HEK293 (cell line): ENCODE results near the gene NELL1.

ENCODE experiments used
- PBX3 ChIP-seq: sonication (generic); formaldehyde crosslinking; IDR thresholded peaks from 2 replicates; pipeline ENCODE4 v1.8.1; 2022; ENCODE audit warnings: mild to moderate bottlenecking, moderate library complexity, missing genetic modification reagents
- TRIM28 ChIP-seq: IDR thresholded peaks from 2 replicates; pipeline ENCODE4 v1.6.1; 2011; ENCODE audit warnings: low read length, control low read depth, borderline replicate concordance
- ZNF211 ChIP-seq: fragments of 450-650 bp; formaldehyde crosslinking; IDR thresholded peaks from 2 replicates; pipeline ENCODE4 v1.5.1; 2016; ENCODE audit warnings: low read depth, missing biosample characterization, missing genetic modification characterization
- TF ChIP-seq, protein P1 (sequence below): fragments of 450-650 bp; formaldehyde crosslinking; IDR thresholded peaks from 2 replicates; pipeline ENCODE4 v1.5.1; 2016; ENCODE audit warnings: missing biosample characterization, missing genetic modification characterization
- TF ChIP-seq, protein P2 (sequence below): fragments of 450-650 bp; formaldehyde crosslinking; IDR thresholded peaks from 2 replicates; pipeline ENCODE4 v1.5.1; 2016; ENCODE audit warnings: missing biosample characterization, missing genetic modification characterization

DNA sequence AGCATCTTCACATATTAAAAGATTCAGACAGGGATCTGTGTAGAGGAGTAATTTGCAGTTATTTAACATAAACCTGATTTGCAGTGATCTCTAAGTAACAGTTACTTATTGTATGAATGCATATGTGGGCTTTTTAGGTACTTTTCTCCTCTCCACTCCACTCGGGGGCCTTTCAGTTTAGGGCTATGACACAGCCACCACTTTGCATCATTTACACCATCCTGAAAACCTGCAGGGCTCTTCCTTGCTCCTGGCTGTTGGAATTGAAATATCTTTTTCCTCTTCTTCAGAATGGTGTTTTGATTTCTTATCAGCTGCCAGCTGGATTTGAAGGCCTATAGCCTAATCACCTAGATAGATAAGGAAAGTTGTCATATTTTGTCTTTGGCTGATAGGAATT, 580.8 kb downstream of the NELL1 start:
- TF ChIP-seq, protein P1, sequence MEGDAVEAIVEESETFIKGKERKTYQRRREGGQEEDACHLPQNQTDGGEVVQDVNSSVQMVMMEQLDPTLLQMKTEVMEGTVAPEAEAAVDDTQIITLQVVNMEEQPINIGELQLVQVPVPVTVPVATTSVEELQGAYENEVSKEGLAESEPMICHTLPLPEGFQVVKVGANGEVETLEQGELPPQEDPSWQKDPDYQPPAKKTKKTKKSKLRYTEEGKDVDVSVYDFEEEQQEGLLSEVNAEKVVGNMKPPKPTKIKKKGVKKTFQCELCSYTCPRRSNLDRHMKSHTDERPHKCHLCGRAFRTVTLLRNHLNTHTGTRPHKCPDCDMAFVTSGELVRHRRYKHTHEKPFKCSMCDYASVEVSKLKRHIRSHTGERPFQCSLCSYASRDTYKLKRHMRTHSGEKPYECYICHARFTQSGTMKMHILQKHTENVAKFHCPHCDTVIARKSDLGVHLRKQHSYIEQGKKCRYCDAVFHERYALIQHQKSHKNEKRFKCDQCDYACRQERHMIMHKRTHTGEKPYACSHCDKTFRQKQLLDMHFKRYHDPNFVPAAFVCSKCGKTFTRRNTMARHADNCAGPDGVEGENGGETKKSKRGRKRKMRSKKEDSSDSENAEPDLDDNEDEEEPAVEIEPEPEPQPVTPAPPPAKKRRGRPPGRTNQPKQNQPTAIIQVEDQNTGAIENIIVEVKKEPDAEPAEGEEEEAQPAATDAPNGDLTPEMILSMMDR (tag by site-specific recombination) = no peak
- TF ChIP-seq TRIM28 (no peak), ZNF211 (tag by site-specific recombination) (no peak), PBX3 (CRISPR knock-in tag) (no peak)
- TF ChIP-seq, protein P2, sequence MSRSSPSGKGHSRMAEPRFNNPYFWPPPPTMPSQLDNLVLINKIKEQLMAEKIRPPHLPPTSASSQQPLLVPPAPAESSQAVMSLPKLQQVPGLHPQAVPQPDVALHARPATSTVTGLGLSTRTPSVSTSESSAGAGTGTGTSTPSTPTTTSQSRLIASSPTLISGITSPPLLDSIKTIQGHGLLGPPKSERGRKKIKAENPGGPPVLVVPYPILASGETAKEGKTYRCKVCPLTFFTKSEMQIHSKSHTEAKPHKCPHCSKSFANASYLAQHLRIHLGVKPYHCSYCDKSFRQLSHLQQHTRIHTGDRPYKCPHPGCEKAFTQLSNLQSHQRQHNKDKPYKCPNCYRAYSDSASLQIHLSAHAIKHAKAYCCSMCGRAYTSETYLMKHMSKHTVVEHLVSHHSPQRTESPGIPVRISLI (tag by site-specific recombination) = no peak
